ENCODE results near the gene EMX2.

EMX2 gene

GRCh38 chr10:117514971-117515370 lies 27.6 kb upstream of the EMX2 start:
- TF ChIP-seq CTCF (IDR thresholded peaks at IDR 0.05; ENCODE audit: insufficient read depth, low read length, poor library complexity, severe bottlenecking) (no peak), EZH2phosphoT487 (conservative IDR thresholded peaks at IDR 0.05; ENCODE audit: low read length) (no peak)
- no peak overlapping the region for H2AFZ ChIP-seq (ENCODE audit: low read depth, low read length, severe bottlenecking)
- no peak overlapping the region for H3K4me2 ChIP-seq (ENCODE audit: low read depth, low read length, poor library complexity, severe bottlenecking)
- no peak overlapping the region for H3K27ac ChIP-seq (ENCODE audit: low read depth, low read length)
- no peaks in the 10 kb centered on the region for H3K9me2 ChIP-seq (replicated peaks; ENCODE audit: insufficient read depth, low read length)
- no peaks in the 10 kb centered on the region for H3K9me3 ChIP-seq (ENCODE audit: insufficient read depth, low read length)
- H3K79me2 ChIP-seq (ENCODE audit: insufficient read depth, low read length) = no peaks in the 10 kb centered on the region
- H3K27me3 ChIP-seq (ENCODE audit: low read length) = no peaks in the 10 kb centered on the region
- no peak overlapping the region for H3K9ac ChIP-seq (ENCODE audit: low read length)
- H3F3A ChIP-seq (ENCODE audit: insufficient read depth) = no peaks in the 10 kb centered on the region
- no peak overlapping the region for H3K4me3 ChIP-seq (ENCODE audit: insufficient read depth, low read length, poor library complexity, severe bottlenecking)
- no peaks in the 10 kb centered on the region for H4K20me1 ChIP-seq (ENCODE audit: low read depth, low read length)
- H3K36me3 ChIP-seq (ENCODE audit: low read length) = no peaks in the 10 kb centered on the region

DNA sequence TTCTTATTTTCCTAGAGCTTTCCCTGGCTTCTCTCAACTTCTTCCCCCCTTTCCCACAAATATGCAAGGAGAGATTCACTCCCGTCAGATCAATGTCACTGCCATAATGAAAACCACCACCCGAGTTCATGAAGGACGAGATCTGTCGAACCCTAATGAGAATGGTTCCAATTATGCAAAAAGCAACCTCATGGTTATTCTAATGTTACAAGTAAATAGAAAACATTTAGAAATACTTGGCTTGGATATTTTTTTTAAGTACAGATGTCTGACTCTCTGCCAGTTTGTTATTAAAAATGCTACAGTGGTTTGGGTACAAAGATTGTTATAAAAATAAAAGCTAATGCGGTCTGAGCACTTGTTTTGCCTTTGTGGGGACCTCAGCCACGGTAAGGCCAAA lies 25.9 kb upstream of the EMX2 start:
- H3K36me3 ChIP-seq (ENCODE audit: low read length) = no peaks in the 10 kb centered on the region
- no peaks in the 10 kb centered on the region for H4K20me1 ChIP-seq (ENCODE audit: low read depth, low read length)
- H3K9ac ChIP-seq (ENCODE audit: low read length) = no peak overlapping the region
- no peak overlapping the region for H3K4me3 ChIP-seq (ENCODE audit: insufficient read depth, low read length, poor library complexity, severe bottlenecking)
- H3K79me2 ChIP-seq (ENCODE audit: insufficient read depth, low read length) = no peaks in the 10 kb centered on the region
- H3K9me3 ChIP-seq (ENCODE audit: insufficient read depth, low read length) = no peaks in the 10 kb centered on the region
- H3K27ac ChIP-seq (ENCODE audit: low read depth, low read length) = no peak overlapping the region
- H3K9me2 ChIP-seq (replicated peaks; ENCODE audit: insufficient read depth, low read length) = no peaks in the 10 kb centered on the region
- H3K27me3 ChIP-seq (ENCODE audit: low read length) = no peaks in the 10 kb centered on the region
- no peaks in the 10 kb centered on the region for H3F3A ChIP-seq (ENCODE audit: insufficient read depth)
- H2AFZ ChIP-seq (ENCODE audit: low read depth, low read length, severe bottlenecking) = no peak overlapping the region
- TF ChIP-seq CTCF (IDR thresholded peaks at IDR 0.05; ENCODE audit: insufficient read depth, low read length, poor library complexity, severe bottlenecking) (no peak), EZH2phosphoT487 (conservative IDR thresholded peaks at IDR 0.05; ENCODE audit: low read length) (no peak)
- H3K4me2 ChIP-seq (ENCODE audit: low read depth, low read length, poor library complexity, severe bottlenecking) = no peak overlapping the region

DNA sequence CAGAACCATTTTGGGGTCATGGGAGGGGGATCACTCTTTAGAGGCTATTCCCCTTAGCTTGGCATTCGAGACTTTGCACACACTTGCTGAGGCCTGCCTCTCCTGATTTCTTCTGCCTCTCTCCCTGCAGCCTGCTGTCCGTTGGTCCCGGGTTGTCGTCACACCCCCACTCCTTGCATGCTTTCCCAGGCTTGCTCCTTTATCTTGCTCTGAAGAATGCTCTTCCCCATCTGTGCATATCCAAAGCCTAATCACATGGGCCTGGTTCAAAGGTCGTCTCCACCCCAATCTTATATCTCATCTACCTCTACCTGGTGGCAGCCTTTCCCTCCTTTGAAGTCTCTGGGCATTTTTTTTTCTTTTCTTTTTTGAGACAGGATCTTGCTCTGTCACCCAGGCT lies 24.3 kb upstream of the EMX2 start:
- Histone ChIP-seq H3F3A (ENCODE audit: insufficient read depth) (no peaks in the 10 kb centered on the region), H3K9ac (ENCODE audit: low read length) (no peak overlapping the region), H3K9me2 (replicated peaks; ENCODE audit: insufficient read depth, low read length) (no peaks in the 10 kb centered on the region), H3K27me3 (ENCODE audit: low read length) (no peaks in the 10 kb centered on the region), H2AFZ (ENCODE audit: low read depth, low read length, severe bottlenecking) (no peak overlapping the region), H3K79me2 (ENCODE audit: insufficient read depth, low read length) (no peaks in the 10 kb centered on the region), H3K4me2 (ENCODE audit: low read depth, low read length, poor library complexity, severe bottlenecking) (no peak overlapping the region), H3K9me3 (ENCODE audit: insufficient read depth, low read length) (no peaks in the 10 kb centered on the region), H3K27ac (ENCODE audit: low read depth, low read length) (no peak overlapping the region), H3K36me3 (ENCODE audit: low read length) (no peaks in the 10 kb centered on the region), H4K20me1 (ENCODE audit: low read depth, low read length) (no peaks in the 10 kb centered on the region), H3K4me3 (ENCODE audit: insufficient read depth, low read length, poor library complexity, severe bottlenecking) (no peak overlapping the region)
- TF ChIP-seq EZH2phosphoT487 (conservative IDR thresholded peaks at IDR 0.05; ENCODE audit: low read length) (no peak), CTCF (IDR thresholded peaks at IDR 0.05; ENCODE audit: insufficient read depth, low read length, poor library complexity, severe bottlenecking) (no peak)

DNA sequence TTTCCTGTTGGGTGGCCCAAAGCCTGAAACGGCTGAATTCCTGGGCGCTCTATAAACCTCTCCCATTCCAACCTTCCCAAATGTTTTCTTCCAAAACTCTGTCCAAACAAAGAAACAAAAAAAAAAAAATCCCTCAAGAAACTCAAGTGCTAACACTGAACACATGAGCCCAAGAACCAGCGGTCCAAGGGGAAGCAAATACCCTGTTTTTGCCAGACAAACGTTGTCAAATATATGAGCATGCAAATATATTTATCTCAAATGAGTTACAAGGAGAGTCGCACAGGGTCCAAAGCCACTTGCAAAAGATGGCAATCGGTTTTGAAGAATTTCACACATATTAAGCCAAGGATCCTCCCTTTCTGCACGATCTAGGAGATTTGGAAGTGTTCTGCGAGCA lies 23.3 kb upstream of the EMX2 start:
- H3K9me2 ChIP-seq (replicated peaks; ENCODE audit: insufficient read depth, low read length) = no peaks in the 10 kb centered on the region
- H3K27me3 ChIP-seq (ENCODE audit: low read length) = no peaks in the 10 kb centered on the region
- no peaks in the 10 kb centered on the region for H3K9me3 ChIP-seq (ENCODE audit: insufficient read depth, low read length)
- no peak overlapping the region for H3K4me3 ChIP-seq (ENCODE audit: insufficient read depth, low read length, poor library complexity, severe bottlenecking)
- no peak overlapping the region for H3K27ac ChIP-seq (ENCODE audit: low read depth, low read length)
- H2AFZ ChIP-seq (ENCODE audit: low read depth, low read length, severe bottlenecking) = no peak overlapping the region
- no peaks in the 10 kb centered on the region for H4K20me1 ChIP-seq (ENCODE audit: low read depth, low read length)
- H3K4me2 ChIP-seq (ENCODE audit: low read depth, low read length, poor library complexity, severe bottlenecking) = no peak overlapping the region
- no peaks in the 10 kb centered on the region for H3F3A ChIP-seq (ENCODE audit: insufficient read depth)
- TF ChIP-seq EZH2phosphoT487 (conservative IDR thresholded peaks at IDR 0.05; ENCODE audit: low read length) = no peak
- TF ChIP-seq CTCF (IDR thresholded peaks at IDR 0.05; ENCODE audit: insufficient read depth, low read length, poor library complexity, severe bottlenecking) = no peak
- H3K36me3 ChIP-seq (ENCODE audit: low read length) = no peaks in the 10 kb centered on the region
- H3K9ac ChIP-seq (ENCODE audit: low read length) = no peak overlapping the region
- H3K79me2 ChIP-seq (ENCODE audit: insufficient read depth, low read length) = no peaks in the 10 kb centered on the region
